Cortex of kidney (tissue), 1 donor: ENCODE data around the gene KRT37.
"Not testable (repeated sequence)": the region's sequence is repeated elsewhere in the genome, so short reads cannot be mapped to it uniquely, and the experiment has no call there.

ENCODE experiments used
- DNase-seq: peaks from one replicate; lab custom pipeline; 2025; lab: John Stamatoyannopoulos, UW

Gene KRT37

GRCh38 chr17:41404024-41404671 lies 20.2 kb downstream of the KRT37 start:
- no peak for DNase-seq

GRCh38 chr17:41403404-41404023 lies 20.9 kb downstream of the KRT37 start:
- no peak for DNase-seq

- no peak for DNase-seq
These were observed 22.2 kb downstream of the KRT37 start for GRCh38 chr17:41402161-41402560.

- no peak for DNase-seq
These were observed 27.3 kb downstream of the KRT37 start, which contains the start of gene KRT31 for GRCh38 chr17:41396996-41397660. KRT31 (minus strand) TSS chr17:41397608; CDS start chr17:41397539, 69 bp downstream.

GRCh38 chr17:41396340-41396739 lies 28.0 kb downstream of the KRT37 start:
- DNase-seq, result no peak

GRCh38 chr17:41395611-41396010 lies 28.8 kb downstream of the KRT37 start:
- DNase-seq, result no peak

- not testable (repeated sequence) for DNase-seq
These were observed 29.3 kb downstream of the KRT37 start for GRCh38 chr17:41395044-41395443.

GRCh38 chr17:41394254-41394996 lies 30.0 kb downstream of the KRT37 start:
- DNase-seq, result no peak

- DNase-seq, result no peak
These were observed 30.6 kb downstream of the KRT37 start for GRCh38 chr17:41393826-41394225.

- no peak for DNase-seq
These were observed 31.1 kb downstream of the KRT37 start for GRCh38 chr17:41393294-41393693.

GRCh38 chr17:41392278-41392677 lies 32.1 kb downstream of the KRT37 start:
- DNase-seq, result no peak

GRCh38 chr17:41391535-41391934 lies 32.9 kb downstream of the KRT37 start:
- no peak for DNase-seq

GRCh38 chr17:41390411-41390938 lies 33.9 kb downstream of the KRT37 start:
- no peak for DNase-seq

GRCh38 chr17:41387670-41388069 lies 36.7 kb downstream of the KRT37 start:
- DNase-seq, result no peak

- no peak for DNase-seq
These were observed 38.2 kb downstream of the KRT37 start for GRCh38 chr17:41386227-41386626.

GRCh38 chr17:41383690-41384089 lies 40.7 kb downstream of the KRT37 start:
- DNase-seq, result no peak

GRCh38 chr17:41382394-41382793 lies 42.0 kb downstream of the KRT37 start:
- DNase-seq, result no peak

GRCh38 chr17:41381943-41382342 lies 42.4 kb downstream of the KRT37 start, which contains the start of gene KRT34:
KRT34 (minus strand) TSS chr17:41382306; CDS start chr17:41382246, 60 bp downstream.
- not testable (repeated sequence) for DNase-seq

- not testable (repeated sequence) for DNase-seq
These were observed 44.3 kb downstream of the KRT37 start for GRCh38 chr17:41380091-41380490.

GRCh38 chr17:41377546-41377945 lies 46.8 kb downstream of the KRT37 start:
- no peak for DNase-seq
